WTC11 (cell line): ENCODE data around the gene PLP2. TPM values are rescaled to one million over a fixed set of nuclear protein-coding genes. Genes with fewer than 3 reads are reported as not detected.

ENCODE experiments used
- ATAC-seq: fragments of 200-7000 bp; cut with Tn5 transposase; 2 replicates; pipeline ENCODE4 v1.10.0; 2021; ENCODE audit warnings: mild to moderate bottlenecking, moderate library complexity
- CTCF ChIA-PET: fragments of 300-600 bp; sonication (Branson Sonifier 250); formaldehyde crosslinking; loops from one replicate; lab custom pipeline; 2021; ENCODE audit warnings: antibody characterized with exemption; lab: Charles Lee
- POLR2A ChIA-PET: fragments of 350-600 bp; sonication (Branson Sonifier 250); formaldehyde crosslinking; loops from one replicate; lab custom pipeline; 2021; ENCODE audit warnings: antibody characterized with exemption; lab: Charles Lee
- DNase-seq: peaks from one replicate; pipeline ENCODE4 v3.0.0; 2021; ENCODE audit warnings: low spot score
- H3K27ac Mint-ChIP-seq: 2 replicates; pipeline ENCODE4 v1.8.0; 2021; ENCODE audit warnings: mixed read lengths
- H3K27me3 Mint-ChIP-seq: 2 replicates; pipeline ENCODE4 v1.8.0; 2021; ENCODE audit warnings: low read depth, mild to moderate bottlenecking, moderate library complexity, mixed read lengths
- H3K36me3 Mint-ChIP-seq: 2 replicates; pipeline ENCODE4 v1.8.0; 2021; ENCODE audit warnings: mixed read lengths
- H3K4me1 Mint-ChIP-seq: 2 replicates; pipeline ENCODE4 v1.8.0; 2022; ENCODE audit warnings: mixed read lengths
- H3K4me3 Mint-ChIP-seq: 2 replicates; pipeline ENCODE4 v1.8.0; 2021; ENCODE audit warnings: mild to moderate bottlenecking, moderate library complexity, mixed read lengths
- H3K9me3 Mint-ChIP-seq: 2 replicates; pipeline ENCODE4 v1.8.0; 2021; ENCODE audit warnings: mixed read lengths
- ATF2 ChIP-seq: sonication (generic); formaldehyde crosslinking; IDR thresholded peaks from 2 replicates; pipeline ENCODE4 v1.8.1; 2022; ENCODE audit warnings: low read depth, missing genetic modification reagents, borderline replicate concordance
- CBFB ChIP-seq: sonication (generic); formaldehyde crosslinking; IDR thresholded peaks from 2 replicates; pipeline ENCODE4 v1.8.1; 2022; ENCODE audit warnings: mild to moderate bottlenecking, low read depth, missing genetic modification reagents
- E2F5 ChIP-seq: sonication (generic); formaldehyde crosslinking; IDR thresholded peaks from 2 replicates; pipeline ENCODE4 v1.8.1; 2022; ENCODE audit warnings: mild to moderate bottlenecking, moderate library complexity, missing genetic modification reagents
- EMX1 ChIP-seq: fragments of 250-450 bp; sonication (Bioruptor Pico); IDR thresholded peaks from 2 replicates; pipeline ENCODE4 v1.8.0; 2021; ENCODE audit warnings: mild to moderate bottlenecking
- ERG ChIP-seq: fragments of 250-450 bp; sonication (Bioruptor Pico); IDR thresholded peaks from 2 replicates; pipeline ENCODE4 v1.8.0; 2021; ENCODE audit warnings: mild to moderate bottlenecking
- HMGXB4 ChIP-seq: sonication (generic); formaldehyde crosslinking; IDR thresholded peaks from 2 replicates; pipeline ENCODE4 v1.8.1; 2023; ENCODE audit warnings: mild to moderate bottlenecking, moderate library complexity, missing genetic modification reagents
- MAX ChIP-seq: sonication (generic); formaldehyde crosslinking; IDR thresholded peaks from 2 replicates; pipeline ENCODE4 v1.8.0; 2022; ENCODE audit warnings: mild to moderate bottlenecking, missing genetic modification reagents
- MXD4 ChIP-seq: fragments of 250-450 bp; sonication (Bioruptor Pico); IDR thresholded peaks from 2 replicates; pipeline ENCODE4 v1.8.0; 2021; ENCODE audit warnings: mild to moderate bottlenecking, moderate library complexity, borderline replicate concordance
- SOX15 ChIP-seq: fragments of 250-450 bp; sonication (Bioruptor Pico); IDR thresholded peaks from 2 replicates; pipeline ENCODE4 v1.9.0; 2021; ENCODE audit warnings: mild to moderate bottlenecking
- ZBTB43 ChIP-seq: sonication (generic); formaldehyde crosslinking; IDR thresholded peaks from 2 replicates; pipeline ENCODE4 v1.8.1; 2023; ENCODE audit warnings: mild to moderate bottlenecking, missing genetic modification reagents
- ZMAT4 ChIP-seq: fragments of 250-450 bp; sonication (Bioruptor Pico); IDR thresholded peaks from 2 replicates; pipeline ENCODE4 v1.9.0; 2021; ENCODE audit warnings: mild to moderate bottlenecking
- ZNF532 ChIP-seq: fragments of 250-450 bp; sonication (Bioruptor Pico); IDR thresholded peaks from 2 replicates; pipeline ENCODE4 v1.9.0; 2021; ENCODE audit warnings: mild to moderate bottlenecking, borderline replicate concordance
- ZSCAN18 ChIP-seq: fragments of 250-450 bp; sonication (Bioruptor Pico); IDR thresholded peaks from 2 replicates; pipeline ENCODE4 v2.1.2; 2022; ENCODE audit warnings: mild to moderate bottlenecking, moderate library complexity
- total RNA-seq: library from RNA; stranded (reverse); gene quantifications from 3 replicates; pipeline ENCODE4 v1.2.3, GENCODE V29; 2021

PLP2 gene
- total RNA-seq, 1 experiment from 2014 or later = 12.4 TPM

GRCh38 chrX:49209434-49210251 lies 37.9 kb downstream of the PLP2 start:
- Mint-ChIP-seq H3K27me3 (no peaks in the 10 kb centered on the region), H3K9me3 (peaks cover 4% of the 10 kb centered on the region; the same call in 1 of the 2 replicates), H3K4me1 (no peaks in the 10 kb centered on the region), H3K36me3 (no peaks in the 10 kb centered on the region), H3K4me3 (peak overlapping the region; percentile 24), H3K27ac (no peak overlapping the region)
- ATAC-seq = peak; percentile 78
- ChIA-PET POLR2A (interaction anchor here (0.5 to 1.3 kb wide), 4 partner anchors 9 to 26 kb away, joined by 3 to 6 read pairs (median 4); partner anchors contain the start of genes CCDC22 and SYP), CTCF (interaction anchor here (0.9 to 2.7 kb wide), 4 partner anchors 9 to 19 kb away, joined by 3 to 19 read pairs (median 4); no protein-coding TSS in a partner anchor)
- DNase-seq = peak; percentile 34
- TF ChIP-seq HMGXB4 (CRISPR knock-in tag) (no peak), ATF2 (CRISPR knock-in tag) (no peak), MAX (CRISPR knock-in tag) (no peak), MXD4 (CRISPR knock-in tag) (no peak), ZMAT4 (CRISPR knock-in tag) (no peak), SOX15 (CRISPR knock-in tag) (no peak), ZBTB43 (CRISPR knock-in tag) (no peak), ERG (no peak), EMX1 (CRISPR knock-in tag) (no peak), ZNF532 (no peak), CBFB (CRISPR knock-in tag) (no peak), E2F5 (CRISPR knock-in tag) (no peak), ZSCAN18 (CRISPR knock-in tag) (no peak)
